ENCODE results near the gene PADI4.

Gene PADI4

GRCh38 chr1:17307946-17308345 is at the start of gene PADI4:
Gene PADI4 (plus strand): TSS chr1:17308197. CDS start chr1:17308223, 26 bp downstream.
- no peak for DNase-seq (ENCODE audit: low read depth)

DNA sequence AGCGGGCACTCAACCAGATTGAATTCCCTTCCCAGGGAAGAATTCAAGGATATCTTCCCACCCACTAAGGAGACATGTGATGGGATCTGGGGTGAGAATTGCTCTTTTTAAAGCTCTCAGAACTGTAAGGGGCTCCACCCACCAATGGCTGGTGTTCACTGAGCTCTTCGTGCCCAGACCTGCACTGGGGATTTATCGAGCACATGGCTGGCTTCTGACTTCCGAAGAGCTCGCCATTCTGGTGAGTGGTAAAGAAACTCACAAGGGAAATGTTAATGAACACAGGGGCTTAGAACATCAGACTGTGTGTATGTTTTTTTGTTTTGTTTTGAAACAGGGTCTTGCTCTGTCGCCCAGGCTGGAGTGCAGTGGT is 49.3 kb upstream of the PADI4 start:
- DNase-seq (ENCODE audit: low read depth), result no peak

GRCh38 chr1:17259233-17259873 is 48.6 kb upstream of the PADI4 start:
- DNase-seq (ENCODE audit: low read depth), result no peak

GRCh38 chr1:17260264-17260663 is 47.7 kb upstream of the PADI4 start:
- DNase-seq (ENCODE audit: low read depth), result no peak

- DNase-seq (ENCODE audit: low read depth), result no peak
Measured at GRCh38 chr1:17260738-17261137, 47.3 kb upstream of the PADI4 start.

- no peak for DNase-seq (ENCODE audit: low read depth)
Measured at GRCh38 chr1:17263936-17264335, 44.1 kb upstream of the PADI4 start.

DNA sequence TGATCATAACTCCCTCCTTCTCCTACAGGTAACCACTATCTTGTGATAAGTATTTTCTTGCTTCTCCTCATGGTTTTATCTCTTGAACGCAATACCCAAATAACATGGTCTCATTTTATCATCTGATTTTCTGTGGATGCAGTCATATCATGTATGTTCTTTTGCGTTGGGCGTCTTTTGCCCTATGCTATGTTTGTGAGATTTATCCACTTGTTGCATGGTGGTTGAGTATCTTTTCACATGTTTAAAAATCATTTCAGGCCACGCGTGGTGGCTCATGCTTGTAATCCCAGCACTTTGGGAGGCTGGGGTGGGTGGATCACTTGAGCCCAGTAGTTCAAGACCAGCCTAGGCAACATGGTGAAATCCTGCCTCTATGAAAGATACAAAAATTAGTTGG is 43.5 kb upstream of the PADI4 start:
- DNase-seq (ENCODE audit: low read depth), result no peak

- no peak for DNase-seq (ENCODE audit: low read depth)
Measured at GRCh38 chr1:17265162-17265561, 42.8 kb upstream of the PADI4 start.

DNA sequence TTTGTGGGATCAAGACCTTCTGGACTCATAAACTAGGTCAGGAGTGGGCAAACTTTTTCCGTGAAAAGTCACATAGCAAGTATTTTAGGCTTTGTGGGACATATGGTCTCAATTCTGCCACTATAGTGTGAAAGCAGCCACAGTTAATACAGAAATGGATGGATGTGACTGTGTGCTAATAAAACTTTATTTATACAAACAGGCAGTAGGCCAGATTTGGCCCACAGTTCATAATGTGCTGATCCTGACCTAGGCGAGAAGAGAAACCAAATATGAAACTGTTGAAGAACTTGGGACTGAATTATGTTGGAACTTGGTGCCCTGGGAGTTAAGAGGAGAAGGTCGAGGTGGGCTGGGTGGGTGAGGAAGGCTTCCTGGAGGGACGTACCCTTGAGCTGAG is 42.0 kb upstream of the PADI4 start:
- DNase-seq (ENCODE audit: low read depth), result no peak

GRCh38 chr1:17270891-17271765 is 36.9 kb upstream of the PADI4 start:
- DNase-seq (ENCODE audit: low read depth), result no peak

DNA sequence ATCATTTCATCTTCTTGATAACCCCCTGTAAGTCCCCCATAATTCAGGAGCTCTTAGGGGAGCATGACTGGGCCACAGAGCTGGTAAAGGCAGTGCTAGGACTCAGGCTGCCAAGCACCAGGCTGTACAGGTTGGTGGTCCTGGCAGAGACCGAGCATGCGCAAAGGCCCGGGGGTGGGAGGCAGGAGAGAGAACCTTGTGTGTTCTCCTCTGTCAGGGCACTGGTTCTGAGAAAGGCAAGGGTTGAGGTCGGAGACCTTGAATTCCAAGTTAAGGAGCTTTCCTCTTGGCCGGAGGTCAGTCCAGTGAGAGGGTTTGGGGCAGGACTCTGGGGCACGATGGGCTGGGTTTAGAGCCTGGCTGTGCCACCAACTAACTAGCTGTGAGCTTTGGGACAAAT is 35.9 kb upstream of the PADI4 start:
- DNase-seq (ENCODE audit: low read depth), result no peak

DNA sequence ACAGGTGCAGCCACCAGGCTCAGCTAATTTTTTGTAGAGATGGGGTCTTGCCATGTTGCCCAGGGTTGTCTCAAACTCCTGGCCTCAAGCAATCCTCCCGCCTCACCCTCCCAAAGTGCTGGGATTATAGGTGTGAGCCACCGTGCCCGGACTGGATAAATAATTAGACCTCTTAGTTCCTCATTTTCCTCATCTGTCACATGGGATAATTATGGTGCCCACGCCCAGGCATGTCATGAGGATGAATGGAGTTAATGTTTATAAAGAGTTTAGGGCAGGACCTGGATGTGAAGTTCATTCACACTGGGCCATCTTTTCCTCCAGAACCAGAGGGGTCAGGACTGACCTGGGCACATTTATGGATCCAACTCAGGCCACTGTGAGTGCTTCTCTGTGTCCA is 35.4 kb upstream of the PADI4 start:
- DNase-seq (ENCODE audit: low read depth), result no peak

DNA sequence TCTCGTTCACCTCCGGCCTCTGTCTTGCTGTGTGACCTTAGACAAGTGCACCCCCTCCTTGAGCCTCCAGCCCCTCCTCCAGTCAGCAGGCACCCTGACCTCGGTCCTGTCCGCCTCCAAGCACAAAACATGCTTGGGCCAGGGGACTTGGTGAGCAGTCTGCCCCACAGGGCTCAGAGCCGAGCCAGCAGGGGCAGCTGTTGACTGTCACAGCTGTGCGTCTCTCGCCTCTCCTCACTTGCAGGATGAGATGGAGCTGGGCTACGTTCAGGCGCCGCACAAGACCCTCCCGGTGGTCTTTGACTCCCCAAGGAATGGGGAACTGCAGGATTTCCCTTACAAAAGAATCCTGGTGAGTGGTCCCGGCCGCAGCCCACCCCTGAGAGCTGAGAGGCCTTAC is 34.9 kb upstream of the PADI4 start:
- DNase-seq (ENCODE audit: low read depth), result no peak

DNA sequence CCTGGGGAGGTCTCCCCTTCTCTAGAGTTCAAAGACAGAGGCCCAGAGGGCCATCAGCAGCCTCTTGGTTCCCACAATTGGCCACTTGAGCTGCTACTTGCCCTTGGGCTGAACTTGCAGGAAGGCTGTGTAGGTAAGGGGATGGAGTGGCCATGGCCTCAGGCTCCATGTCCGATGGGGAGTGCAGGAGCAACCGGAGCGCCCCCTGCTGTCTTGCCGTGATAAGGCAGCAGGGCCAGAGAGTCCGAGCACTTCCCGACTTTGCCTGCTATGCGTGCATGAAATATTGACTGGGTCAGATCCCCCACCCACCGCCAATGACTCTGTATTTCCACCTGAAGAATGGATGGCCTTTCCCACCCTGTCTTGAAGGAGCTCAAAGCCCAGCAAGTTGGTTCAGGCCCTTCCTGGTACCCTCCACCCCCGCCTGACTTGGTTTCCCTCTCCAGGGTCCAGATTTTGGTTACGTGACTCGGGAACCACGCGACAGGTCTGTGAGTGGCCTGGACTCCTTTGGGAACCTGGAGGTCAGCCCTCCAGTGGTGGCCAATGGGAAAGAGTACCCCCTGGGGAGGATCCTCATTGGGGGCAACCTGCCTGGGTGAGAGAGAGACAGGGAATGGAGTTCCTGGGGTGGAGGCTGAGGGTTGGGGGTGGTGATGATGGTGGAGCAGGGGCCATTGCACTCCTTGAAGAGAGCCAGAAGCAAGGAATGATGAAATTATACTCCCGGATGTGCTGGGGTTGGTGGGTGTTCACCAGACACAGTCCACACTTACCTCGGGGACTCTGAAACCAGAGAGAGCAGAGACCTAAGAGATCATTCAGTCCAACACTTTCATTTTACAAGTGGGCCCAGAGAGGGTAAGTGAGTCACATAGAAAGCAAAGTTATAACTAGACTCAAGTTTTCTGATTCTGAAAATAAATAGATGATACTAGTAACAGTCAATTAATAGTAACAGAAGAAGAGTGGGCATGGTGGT is 33.5 kb upstream of the PADI4 start:
- DNase-seq (ENCODE audit: low read depth), result no peak

- no peak for DNase-seq (ENCODE audit: low read depth)
Measured at GRCh38 chr1:17276568-17276967, 31.4 kb upstream of the PADI4 start.

DNA sequence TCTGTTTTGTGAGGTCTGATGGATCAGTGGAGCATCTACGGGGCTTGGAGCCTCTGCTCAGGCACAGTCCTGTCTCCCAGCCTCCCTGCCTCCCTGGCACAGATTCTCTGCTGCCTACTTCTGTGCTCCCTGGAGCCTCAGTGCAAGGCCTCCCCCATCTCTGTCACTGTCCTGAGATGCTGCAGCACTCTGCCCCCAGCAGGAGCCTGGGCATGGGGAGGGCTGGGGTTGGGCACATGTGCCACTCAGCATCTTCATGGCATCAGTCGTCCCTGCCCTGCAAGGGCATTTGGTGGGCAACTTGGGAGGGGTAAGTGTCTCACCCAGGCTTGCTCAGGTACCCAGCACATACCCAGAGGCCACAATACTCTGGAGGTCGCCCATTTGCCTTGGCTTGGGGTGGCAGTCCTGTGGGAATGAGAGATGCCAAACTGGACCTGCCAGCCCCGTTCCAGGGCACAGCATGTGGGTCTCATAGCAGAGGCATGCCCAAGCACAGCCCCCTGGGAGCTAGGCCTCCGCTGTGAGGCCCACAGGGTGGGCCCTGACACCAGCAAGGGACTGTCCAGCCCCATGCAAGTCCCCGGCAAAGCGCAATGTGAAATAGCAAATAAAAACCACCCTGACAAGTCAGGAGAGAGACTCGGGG is 30.4 kb upstream of the PADI4 start:
- DNase-seq (ENCODE audit: low read depth), result no peak

GRCh38 chr1:17278996-17279830 is 28.8 kb upstream of the PADI4 start:
- DNase-seq (ENCODE audit: low read depth), result no peak

DNA sequence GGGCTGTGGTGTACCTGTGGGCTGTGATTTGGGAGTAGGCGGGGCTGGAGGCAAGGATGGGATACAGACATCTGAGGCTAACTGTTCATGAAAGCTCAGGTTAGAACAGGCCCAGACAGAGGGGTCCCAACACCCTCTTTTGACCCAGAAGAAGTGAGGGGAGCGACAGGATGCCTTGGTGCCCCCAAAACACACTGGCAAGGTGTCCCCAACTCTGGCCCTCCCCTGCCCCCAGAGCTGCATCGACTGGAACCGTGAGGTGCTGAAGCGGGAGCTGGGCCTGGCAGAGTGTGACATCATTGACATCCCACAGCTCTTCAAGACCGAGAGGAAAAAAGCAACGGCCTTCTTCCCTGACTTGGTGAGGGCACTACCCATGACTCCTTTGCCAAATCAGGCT is 27.6 kb upstream of the PADI4 start:
- no peak for DNase-seq (ENCODE audit: low read depth)

DNA sequence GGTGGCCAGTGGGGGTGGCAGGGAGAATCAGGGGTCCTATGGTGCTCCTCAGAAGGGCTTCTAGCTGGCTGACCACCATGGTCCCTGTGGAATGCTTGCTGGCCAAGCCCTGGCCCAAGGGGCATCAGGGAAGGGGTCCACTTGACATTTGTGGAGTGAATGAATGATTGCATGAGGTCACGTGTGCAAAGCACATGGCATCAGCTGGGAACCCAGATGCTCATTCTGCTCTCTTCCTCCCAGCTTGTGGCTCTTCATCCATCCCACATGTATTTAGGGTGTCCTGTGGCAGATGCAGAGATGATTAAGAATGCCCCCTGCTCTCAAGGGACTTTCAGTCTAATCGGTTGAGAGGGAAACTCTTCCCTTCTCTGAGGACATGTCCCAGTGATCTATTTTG is 27.1 kb upstream of the PADI4 start:
- no peak for DNase-seq (ENCODE audit: low read depth)

- DNase-seq (ENCODE audit: low read depth), result no peak
Measured at GRCh38 chr1:17281775-17282181, 26.2 kb upstream of the PADI4 start.

- DNase-seq (ENCODE audit: low read depth), result no peak
Measured at GRCh38 chr1:17282836-17283235, 25.2 kb upstream of the PADI4 start.
